B cell (primary cell): Measurements from ENCODE around the gene C17orf50. TPM values are rescaled to one million over a fixed set of nuclear protein-coding genes. Genes with fewer than 3 reads are reported as not detected.

ENCODE experiments used
- ATAC-seq: fragments of 200-7000 bp; cut with Tn5 transposase; one replicate; pipeline ENCODE4 v1.10.0; 2021; ENCODE audit warnings: low read depth, mild to moderate bottlenecking, moderate number of reproducible peaks, moderate library complexity
- CTCF ChIA-PET: fragments of 350-600 bp; sonication (Branson Sonifier 250); formaldehyde crosslinking; loops from one replicate; lab custom pipeline; 2021; ENCODE audit warnings: antibody characterized with exemption, inconsistent platforms; lab: Charles Lee
- POLR2A ChIA-PET: fragments of 350-600 bp; sonication (Branson Sonifier 250); formaldehyde crosslinking; loops from one replicate; lab custom pipeline; 2021; ENCODE audit warnings: antibody characterized with exemption; lab: Charles Lee
- DNase-seq: peaks from one replicate; pipeline ENCODE4 v3.0.0; 2013
- H2AFZ ChIP-seq: 2 replicates; pipeline ENCODE4 v1.6.1; 2012; ENCODE audit warnings: mild to moderate bottlenecking, low read depth, low read length; ENCODE audit not compliant: insufficient read depth, poor library complexity, severe bottlenecking
- H3K27ac ChIP-seq, 2 donors: 1 replicate in 1 of 2; 2 replicates in 1 of 2; pipeline ENCODE4 v1.5.1; 2012 to 2013; ENCODE audit warnings: low read length in 2 of 2, mild to moderate bottlenecking in 2 of 2, moderate library complexity in 1 of 2
- H3K27me3 ChIP-seq, 4 experiments: fragments of 200-600 bp in 1 of 4; sonication (generic) in 1 of 4; replicated peaks in 1 of 4; 1 replicate in 2 of 4; 2 replicates in 2 of 4; pipeline versions ENCODE4 v1.6.1 to v1.7.0; 2013 to 2016; ENCODE audit warnings: low read length in 3 of 4, mild to moderate bottlenecking in 2 of 4, mixed read lengths in 1 of 4, moderate library complexity in 1 of 4; ENCODE audit not compliant: insufficient read depth in 4 of 4, control insufficient read depth in 3 of 4; ENCODE audit errors: control extremely low read depth in 1 of 4
- H3K36me3 ChIP-seq, 2 experiments: replicated peaks in 1 of 2; 1 replicate in 1 of 2; 2 replicates in 1 of 2; pipeline versions ENCODE4 v1.6.1 to v1.7.1; 2013; ENCODE audit warnings: low read length in 1 of 2; ENCODE audit not compliant: insufficient read depth in 2 of 2, control insufficient read depth in 1 of 2; ENCODE audit errors: control extremely low read depth in 1 of 2, extremely low read depth in 1 of 2
- H3K4me1 ChIP-seq, 2 donors: fragments of 200-600 bp in 1 of 2; sonication (generic) in 1 of 2; 1 replicate in 1 of 2; 2 replicates in 1 of 2; pipeline versions ENCODE4 v1.5.1 to v1.6.1; 2013 to 2017; ENCODE audit warnings: low read length in 2 of 2; ENCODE audit not compliant: control insufficient read depth in 2 of 2, insufficient read depth in 2 of 2
- H3K4me2 ChIP-seq: replicated peaks from 2 replicates; pipeline ENCODE3; 2012; ENCODE audit warnings: mild to moderate bottlenecking, low read depth, low read length; ENCODE audit not compliant: poor library complexity, severe bottlenecking
- H3K4me3 ChIP-seq, 5 experiments: fragments of 200-600 bp in 1 of 5; sonication (generic) in 1 of 5; 1 replicate in 3 of 5; 2 replicates in 2 of 5; pipeline versions ENCODE4 v1.5.1 to v1.7.0; 2011 to 2016; ENCODE audit warnings: low read length in 4 of 5, mild to moderate bottlenecking in 4 of 5, low read depth in 2 of 5, control low read depth in 1 of 5, moderate library complexity in 1 of 5; ENCODE audit not compliant: insufficient read depth in 1 of 5; ENCODE audit errors: control extremely low read depth in 1 of 5, extremely low read depth in 1 of 5
- H3K79me2 ChIP-seq: fragments of 200-600 bp; sonication (generic); one replicate; pipeline ENCODE4 v1.6.0; 2016; ENCODE audit warnings: low read length; ENCODE audit not compliant: control insufficient read depth, insufficient read depth
- H3K9ac ChIP-seq: fragments of 200-600 bp; sonication (generic); 2 replicates; pipeline ENCODE4 v1.6.1; 2017; ENCODE audit warnings: mild to moderate bottlenecking, low read length, moderate library complexity
- H3K9me3 ChIP-seq, 3 donors: one replicate each; pipeline versions ENCODE4 v1.6.1 to v1.7.1; 2013; ENCODE audit warnings: low read length in 2 of 3; ENCODE audit not compliant: control insufficient read depth in 2 of 3, insufficient read depth in 1 of 3; ENCODE audit errors: control extremely low read depth in 1 of 3
- H4K20me1 ChIP-seq: 2 replicates; pipeline ENCODE4 v1.6.0; 2012; ENCODE audit warnings: mild to moderate bottlenecking, low read length; ENCODE audit not compliant: insufficient read depth, control insufficient read depth, poor library complexity, severe bottlenecking
- H3K27ac Mint-ChIP-seq: one replicate; pipeline ENCODE4 v1.8.0; 2021; ENCODE audit warnings: mixed read lengths
- H3K27me3 Mint-ChIP-seq: one replicate; pipeline ENCODE4 v1.8.0; 2021; ENCODE audit warnings: mixed read lengths
- H3K4me1 Mint-ChIP-seq: one replicate; pipeline ENCODE4 v1.8.0; 2021; ENCODE audit warnings: mixed read lengths
- H3K4me3 Mint-ChIP-seq: one replicate; pipeline ENCODE4 v1.8.0; 2021; ENCODE audit warnings: mixed read lengths
- H3K9me3 Mint-ChIP-seq: one replicate; pipeline ENCODE4 v1.8.0; 2022; ENCODE audit warnings: mixed read lengths; ENCODE audit not compliant: insufficient read depth
- CTCF ChIP-seq: fragments of 200-600 bp; IDR thresholded peaks from one replicate; pipeline ENCODE4 v1.8.0; 2022; ENCODE audit warnings: antibody characterized with exemption, mild to moderate bottlenecking
- EZH2 ChIP-seq: IDR thresholded peaks from 2 replicates; pipeline ENCODE4 v1.6.1; 2012; ENCODE audit warnings: borderline replicate concordance, low read depth, mild to moderate bottlenecking, moderate library complexity, low read length; ENCODE audit not compliant: insufficient read depth, poor library complexity, severe bottlenecking
- WGBS: methylation state at CpG from one replicate; pipeline ENCODE4 v1.1.5; 2013; ENCODE audit warnings: missing lambda C conversion rate; ENCODE audit not compliant: insufficient coverage; 5-methylcytosine and 5-hydroxymethylcytosine counted together
- intact Hi-C: fragments of 100-400 bp; cut with micrococcal nuclease; formaldehyde crosslinking; loops from one replicate; pipeline ENCODE4 v1.10.0; 2022
- polyA plus RNA-seq: library from polyadenylated mRNA; depleted of rRNA; stranded (reverse); fragments of >200 nt; gene quantifications from 2 replicates; pipeline ENCODE4 v1.2.3, GENCODE V29; 2012
- total RNA-seq, 2 donors: library from RNA; stranded (reverse); fragments of 120-200 nt in 1 of 2; gene quantifications; 1 replicate in 1 of 2; 2 replicates in 1 of 2; pipeline versions ENCODE4 v1.2.3 to v1.2.4, GENCODE V29; 2013 to 2022

C17orf50 gene
- total and polyA plus RNA-seq, 2 donors (not counting 1 experiment from before 2014, with no cell fraction given), result not detected

GRCh38 chr17:35765756-35766488, 5.2 kb downstream of the C17orf50 start:
- H3K9me3 Mint-ChIP-seq, result no peaks in the 10 kb centered on the region
- Histone ChIP-seq H3K4me3 (no peak overlapping the region), H3K9ac (no peak overlapping the region), H3K4me1 (peaks cover 7 to 13% of the 10 kb centered on the region in 2 donors), H3K36me3 (no peaks in the 10 kb centered on the region), H4K20me1 (no peaks in the 10 kb centered on the region), H3K9me3 (peaks cover 0 to 3% (median 0%) of the 10 kb centered on the region in 3 donors), H3K27ac (no peak overlapping the region), H3K4me2 (no peak overlapping the region), H3K79me2 (no peaks in the 10 kb centered on the region), H3K27me3 (no peaks in the 10 kb centered on the region), H2AFZ (no peak overlapping the region)
- 92% methylated on average over 5 of the region's 8 CpGs for WGBS
- peaks cover 3% of the 10 kb centered on the region for H3K27me3 Mint-ChIP-seq
- DNase-seq (no peak), ATAC-seq (no peak)
- CTCF ChIA-PET, result interaction anchor here (2.0 to 10.2 kb wide), 4 partner anchors 29 to 42 kb away, joined by 23 to 349 read pairs (median 48); partner anchors contain the start of genes MMP28 and TAF15
- TF ChIP-seq EZH2 (no peak), CTCF (no peak)
- no peak overlapping the region for H3K27ac Mint-ChIP-seq
- H3K4me1 Mint-ChIP-seq, result peaks cover 8% of the 10 kb centered on the region
- POLR2A ChIA-PET, result no interaction called here
- intact Hi-C loops, result loop anchor here (2.0 to 10.0 kb wide), 2 partner anchors 719 to 785 kb away; partner anchors contain the start of genes LIG3 and ZNHIT3
- no peak overlapping the region for H3K4me3 Mint-ChIP-seq

- intact Hi-C loops, result loop anchor here (10.0 kb wide), 1 partner anchor 718 kb away; the partner anchor contains the start of gene ZNHIT3
- no peaks in the 10 kb centered on the region for H4K20me1 ChIP-seq
- no peaks in the 10 kb centered on the region for H3K79me2 ChIP-seq
- Mint-ChIP-seq H3K9me3 (no peaks in the 10 kb centered on the region), H3K27ac (no peak overlapping the region), H3K27me3 (peaks cover 3% of the 10 kb centered on the region), H3K4me3 (no peak overlapping the region), H3K4me1 (peaks cover 8% of the 10 kb centered on the region)
- no peak for DNase-seq
- no peak for ATAC-seq
- ChIA-PET POLR2A (interaction anchor here (1.2 kb wide), 1 partner anchor 42 kb away, joined by 6 read pairs; the partner anchor contains the start of gene TAF15), CTCF (interaction anchor here (0.8 to 10.2 kb wide), 6 partner anchors 9 to 50 kb away, joined by 3 to 349 read pairs (median 7); partner anchors contain the start of genes MMP28 and TAF15)
- H3K4me1 ChIP-seq, result peaks cover 7 to 13% of the 10 kb centered on the region in 2 donors
- peaks cover 0 to 3% (median 0%) of the 10 kb centered on the region in 3 donors for H3K9me3 ChIP-seq
- H3K27me3 ChIP-seq, result no peaks in the 10 kb centered on the region
- H2AFZ ChIP-seq, result no peak overlapping the region
- no peaks in the 10 kb centered on the region for H3K36me3 ChIP-seq
- no peak overlapping the region for H3K27ac ChIP-seq
- no peak overlapping the region for H3K9ac ChIP-seq
- H3K4me2 ChIP-seq, result no peak overlapping the region
- H3K4me3 ChIP-seq, result no peak overlapping the region
- TF ChIP-seq EZH2 (no peak), CTCF (no peak)
- WGBS, result 95% methylated on average over 19 of the region's 24 CpGs
These were observed 5.8 kb downstream of the C17orf50 start for GRCh38 chr17:35766489-35766877.
